ENCODE data around the gene GNAI1.

Gene GNAI1

DNA sequence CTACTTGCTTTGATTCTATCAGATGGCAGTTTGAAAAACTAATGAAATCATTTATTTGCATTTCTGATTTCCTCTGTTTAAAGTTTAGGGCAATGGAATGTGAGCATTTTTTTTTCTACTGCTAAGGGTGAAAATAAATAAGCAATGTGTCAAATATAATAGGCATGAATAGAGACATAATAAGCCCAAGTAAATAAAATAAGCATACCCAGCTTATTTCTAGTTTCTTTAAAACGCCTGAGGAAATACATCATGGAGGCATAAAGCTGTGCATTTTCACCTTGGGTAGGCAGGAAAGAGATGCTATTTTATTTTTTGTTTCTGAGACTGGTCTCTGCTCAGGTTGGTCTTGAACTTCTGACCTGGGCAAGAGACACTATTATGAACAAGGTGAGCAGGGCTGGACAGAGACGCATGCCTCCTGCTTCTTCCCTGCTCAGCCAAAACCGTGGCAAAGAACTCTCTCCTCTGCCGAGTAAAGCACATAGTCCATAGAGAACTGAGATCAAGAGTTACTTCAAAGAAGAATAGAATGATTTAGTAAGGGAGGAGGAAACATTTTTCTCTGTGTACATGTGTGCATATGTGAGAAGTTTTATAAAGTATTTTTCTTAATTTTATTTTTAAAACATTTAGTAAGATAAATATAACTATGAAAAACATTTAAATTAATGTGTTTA lies 138.1 kb downstream of the GNAI1 start:
- in situ Hi-C loops (cut with HindIII; ENCODE audit: low pct_ligation_motif_present, low sequenced_read_pairs), result no loop called here
- DNase-seq, result no peak
- Histone ChIP-seq H3K4me3 (ENCODE audit: low read depth, low read length) (no peak overlapping the region), H3K36me3 (replicated peaks) (no peaks in the 10 kb centered on the region), H3K27me3 (replicated peaks) (no peaks in the 10 kb centered on the region), H3K27ac (no peak overlapping the region)
- TF ChIP-seq, protein P1, sequence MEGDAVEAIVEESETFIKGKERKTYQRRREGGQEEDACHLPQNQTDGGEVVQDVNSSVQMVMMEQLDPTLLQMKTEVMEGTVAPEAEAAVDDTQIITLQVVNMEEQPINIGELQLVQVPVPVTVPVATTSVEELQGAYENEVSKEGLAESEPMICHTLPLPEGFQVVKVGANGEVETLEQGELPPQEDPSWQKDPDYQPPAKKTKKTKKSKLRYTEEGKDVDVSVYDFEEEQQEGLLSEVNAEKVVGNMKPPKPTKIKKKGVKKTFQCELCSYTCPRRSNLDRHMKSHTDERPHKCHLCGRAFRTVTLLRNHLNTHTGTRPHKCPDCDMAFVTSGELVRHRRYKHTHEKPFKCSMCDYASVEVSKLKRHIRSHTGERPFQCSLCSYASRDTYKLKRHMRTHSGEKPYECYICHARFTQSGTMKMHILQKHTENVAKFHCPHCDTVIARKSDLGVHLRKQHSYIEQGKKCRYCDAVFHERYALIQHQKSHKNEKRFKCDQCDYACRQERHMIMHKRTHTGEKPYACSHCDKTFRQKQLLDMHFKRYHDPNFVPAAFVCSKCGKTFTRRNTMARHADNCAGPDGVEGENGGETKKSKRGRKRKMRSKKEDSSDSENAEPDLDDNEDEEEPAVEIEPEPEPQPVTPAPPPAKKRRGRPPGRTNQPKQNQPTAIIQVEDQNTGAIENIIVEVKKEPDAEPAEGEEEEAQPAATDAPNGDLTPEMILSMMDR (IDR thresholded peaks at IDR 0.05; ENCODE audit: low read depth, low read length, missing control alignments), result no peak

DNA sequence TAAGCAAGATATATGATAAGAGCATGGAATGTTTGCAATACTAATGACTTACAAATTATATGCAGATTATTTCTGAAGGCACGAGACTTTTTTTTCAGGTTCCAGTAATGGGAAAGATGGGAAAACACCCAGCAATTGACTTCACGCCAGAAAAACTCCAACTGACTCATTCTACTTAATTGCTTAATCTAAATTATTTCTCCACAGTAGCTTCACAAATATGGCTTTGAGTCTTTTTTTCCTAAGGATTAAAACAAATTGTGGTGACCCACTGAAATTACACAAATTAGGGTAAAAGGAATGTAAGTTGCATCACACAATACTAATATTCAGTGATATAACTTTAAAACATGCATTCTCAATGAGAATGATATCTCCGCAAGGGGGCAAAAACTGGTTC lies 138.7 kb downstream of the GNAI1 start:
- Histone ChIP-seq H3K27ac (no peak overlapping the region), H3K4me3 (ENCODE audit: low read depth, low read length) (no peak overlapping the region), H3K36me3 (replicated peaks) (no peaks in the 10 kb centered on the region), H3K27me3 (replicated peaks) (no peaks in the 10 kb centered on the region)
- in situ Hi-C loops (cut with HindIII; ENCODE audit: low pct_ligation_motif_present, low sequenced_read_pairs), result no loop called here
- TF ChIP-seq, protein P1 (IDR thresholded peaks at IDR 0.05; ENCODE audit: low read depth, low read length, missing control alignments), result no peak
- DNase-seq, result no peak

DNA sequence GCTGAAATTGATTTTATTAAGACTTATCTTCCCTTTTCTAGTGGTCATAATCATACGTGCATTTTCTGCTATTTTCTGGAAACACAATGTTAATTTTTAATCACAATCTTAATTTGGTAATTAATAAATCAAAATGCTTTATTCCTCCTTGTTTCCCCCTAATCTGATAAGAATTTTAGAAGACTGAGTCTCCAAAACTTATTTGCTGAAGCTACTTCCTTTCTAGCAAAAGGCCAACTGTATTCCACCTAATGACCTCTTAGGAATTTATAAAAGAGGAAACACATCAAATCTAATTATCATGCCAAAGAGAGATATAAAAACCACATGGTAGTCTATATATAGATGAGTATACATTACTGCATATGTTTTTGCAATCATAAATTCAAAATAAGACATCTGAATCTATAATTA lies 140.6 kb downstream of the GNAI1 start:
- no peak overlapping the region for H3K27ac ChIP-seq
- TF ChIP-seq, protein P1 (IDR thresholded peaks at IDR 0.05; ENCODE audit: low read depth, low read length, missing control alignments), result no peak

More for the DNA sequence above, 140.6 kb downstream of the GNAI1 start:
- in situ Hi-C loops (cut with HindIII; ENCODE audit: low pct_ligation_motif_present, low sequenced_read_pairs), result no loop called here
- Histone ChIP-seq H3K27me3 (replicated peaks) (no peaks in the 10 kb centered on the region), H3K4me3 (ENCODE audit: low read depth, low read length) (no peak overlapping the region), H3K36me3 (replicated peaks) (no peaks in the 10 kb centered on the region)
- DNase-seq, result no peak
